GM12865 (cell line): Measurements from ENCODE around the gene MCF2L.

ENCODE experiments used
- DNase-seq: peaks from one replicate; pipeline ENCODE4 v3.0.0; 2010; ENCODE audit warnings: low read depth
- H3K4me3 ChIP-seq: 2 replicates; pipeline ENCODE4 v1.5.1; 2011; ENCODE audit warnings: mild to moderate bottlenecking, low read depth, low read length, control low read depth
- TF ChIP-seq, protein P1 (sequence below): IDR thresholded peaks from 2 replicates; pipeline ENCODE4 v1.5.1; 2011; ENCODE audit warnings: low read length, control low read depth, low read depth, inconsistent platforms; ENCODE audit not compliant: insufficient read depth; ENCODE audit errors: missing control alignments

Gene MCF2L

DNA sequence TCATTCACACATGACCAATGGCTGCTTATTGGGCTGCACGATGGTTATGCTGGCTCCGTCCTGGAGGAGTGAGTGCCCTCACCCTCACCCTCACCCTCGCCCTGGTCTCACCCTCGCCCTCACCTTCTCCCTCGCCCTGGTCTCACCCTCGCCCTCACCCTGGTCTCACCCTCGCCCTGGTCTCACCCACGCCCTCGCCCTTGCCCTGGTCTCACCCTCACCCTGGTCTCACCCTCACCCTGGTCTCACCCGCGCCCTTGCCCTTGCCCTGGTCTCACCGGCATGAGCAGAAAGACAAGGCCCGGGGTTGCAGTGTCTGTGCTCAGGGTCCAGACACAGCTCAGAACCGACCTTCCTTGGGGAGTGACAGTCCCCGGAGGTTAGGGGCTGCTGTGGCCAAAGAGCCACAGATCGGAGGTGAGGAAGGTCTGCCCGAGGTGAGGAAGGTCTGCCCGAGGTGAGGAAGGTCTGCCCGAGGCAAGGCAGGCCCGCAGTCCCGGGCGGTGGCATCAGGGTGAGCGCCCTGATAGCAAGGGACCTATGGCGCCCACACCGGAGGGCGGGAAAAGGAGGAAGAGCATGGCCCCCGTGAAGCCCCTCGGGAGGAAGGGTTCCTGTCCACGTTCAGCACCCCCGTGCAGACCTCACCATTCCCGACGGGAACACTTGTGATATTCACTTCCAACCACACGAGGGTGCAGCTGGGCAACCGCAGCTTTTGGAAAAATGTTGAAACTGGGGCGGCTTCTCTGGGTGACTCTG is 65.6 kb downstream of the MCF2L start:
- H3K4me3 ChIP-seq, result no peak overlapping the region
- TF ChIP-seq, protein P1, sequence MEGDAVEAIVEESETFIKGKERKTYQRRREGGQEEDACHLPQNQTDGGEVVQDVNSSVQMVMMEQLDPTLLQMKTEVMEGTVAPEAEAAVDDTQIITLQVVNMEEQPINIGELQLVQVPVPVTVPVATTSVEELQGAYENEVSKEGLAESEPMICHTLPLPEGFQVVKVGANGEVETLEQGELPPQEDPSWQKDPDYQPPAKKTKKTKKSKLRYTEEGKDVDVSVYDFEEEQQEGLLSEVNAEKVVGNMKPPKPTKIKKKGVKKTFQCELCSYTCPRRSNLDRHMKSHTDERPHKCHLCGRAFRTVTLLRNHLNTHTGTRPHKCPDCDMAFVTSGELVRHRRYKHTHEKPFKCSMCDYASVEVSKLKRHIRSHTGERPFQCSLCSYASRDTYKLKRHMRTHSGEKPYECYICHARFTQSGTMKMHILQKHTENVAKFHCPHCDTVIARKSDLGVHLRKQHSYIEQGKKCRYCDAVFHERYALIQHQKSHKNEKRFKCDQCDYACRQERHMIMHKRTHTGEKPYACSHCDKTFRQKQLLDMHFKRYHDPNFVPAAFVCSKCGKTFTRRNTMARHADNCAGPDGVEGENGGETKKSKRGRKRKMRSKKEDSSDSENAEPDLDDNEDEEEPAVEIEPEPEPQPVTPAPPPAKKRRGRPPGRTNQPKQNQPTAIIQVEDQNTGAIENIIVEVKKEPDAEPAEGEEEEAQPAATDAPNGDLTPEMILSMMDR, result no peak
- DNase-seq, result no peak

DNA sequence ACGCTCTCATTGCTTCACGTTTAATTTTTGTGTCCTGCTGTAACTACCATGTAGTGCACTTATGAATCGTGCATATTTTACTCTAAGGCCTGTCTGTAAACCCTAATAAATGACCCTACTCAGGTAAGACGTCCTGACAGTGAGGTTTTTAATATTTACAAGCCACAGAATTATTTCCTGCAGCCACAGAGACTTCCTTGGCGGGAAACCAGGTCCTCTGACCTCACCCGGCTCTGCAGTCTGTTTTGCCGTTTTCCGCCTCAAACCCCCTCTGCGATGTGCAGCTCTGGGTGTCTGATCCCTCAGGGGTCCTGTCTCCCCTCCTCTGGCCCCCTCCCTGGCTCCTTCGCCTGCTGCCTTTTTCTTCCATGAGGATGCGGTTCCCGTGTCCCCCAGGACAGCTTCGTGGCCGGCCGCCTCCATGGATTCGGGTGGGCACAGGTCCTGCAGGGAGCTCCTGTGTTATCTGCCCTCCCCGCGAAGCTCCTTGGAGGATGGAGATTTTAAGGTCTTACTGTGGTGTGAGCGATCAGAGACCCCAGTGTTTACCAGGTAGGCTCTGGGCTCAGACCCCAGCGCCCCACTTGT is 66.3 kb downstream of the MCF2L start:
- TF ChIP-seq, protein P1, result no peak
- no peak overlapping the region for H3K4me3 ChIP-seq

DNA sequence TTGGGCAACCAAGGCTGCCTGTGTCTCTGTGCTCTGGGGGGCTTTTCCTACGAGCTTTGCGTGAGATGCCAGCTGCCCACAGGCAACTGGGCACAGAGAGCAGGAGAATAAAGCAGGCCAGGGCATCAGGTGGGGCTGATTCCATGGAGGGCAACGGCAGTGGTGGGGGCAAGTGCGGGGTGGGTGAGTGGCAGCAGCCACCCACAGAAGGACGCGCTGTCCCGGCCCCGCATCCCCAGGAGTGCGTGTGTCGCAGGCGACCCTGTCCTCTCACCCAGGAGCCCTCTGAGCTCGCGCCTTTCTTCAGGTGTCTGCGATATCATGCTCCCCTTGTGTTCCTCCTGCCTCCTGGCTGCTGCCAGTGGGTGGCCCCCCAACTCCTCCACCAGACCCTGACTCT is 67.4 kb downstream of the MCF2L start:
- no peak overlapping the region for H3K4me3 ChIP-seq
- TF ChIP-seq, protein P1, result no peak
- DNase-seq, result no peak

More for the DNA sequence above, 66.3 kb downstream of the MCF2L start:
- DNase-seq, result no peak

DNA sequence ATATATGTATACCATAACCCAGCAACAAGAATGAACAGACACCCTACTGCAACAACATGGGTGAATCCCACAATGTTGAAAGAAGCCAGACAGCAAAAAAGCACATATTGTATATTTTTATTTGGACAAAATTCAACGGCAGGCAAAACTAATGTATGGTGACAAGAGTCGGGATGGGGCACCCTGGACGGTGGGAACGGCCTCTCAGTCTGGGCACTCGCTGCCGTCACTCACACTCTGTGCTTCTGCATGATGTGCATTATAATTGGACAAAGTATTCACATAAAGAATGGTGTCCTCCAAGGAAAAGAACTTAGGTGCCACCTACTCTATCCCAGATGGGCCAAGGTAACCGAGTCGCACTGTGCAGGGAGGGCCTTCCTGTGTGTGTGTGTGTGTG is 71.0 kb downstream of the MCF2L start:
- no peak for DNase-seq
- no peak overlapping the region for H3K4me3 ChIP-seq
- TF ChIP-seq, protein P1, result no peak

DNA sequence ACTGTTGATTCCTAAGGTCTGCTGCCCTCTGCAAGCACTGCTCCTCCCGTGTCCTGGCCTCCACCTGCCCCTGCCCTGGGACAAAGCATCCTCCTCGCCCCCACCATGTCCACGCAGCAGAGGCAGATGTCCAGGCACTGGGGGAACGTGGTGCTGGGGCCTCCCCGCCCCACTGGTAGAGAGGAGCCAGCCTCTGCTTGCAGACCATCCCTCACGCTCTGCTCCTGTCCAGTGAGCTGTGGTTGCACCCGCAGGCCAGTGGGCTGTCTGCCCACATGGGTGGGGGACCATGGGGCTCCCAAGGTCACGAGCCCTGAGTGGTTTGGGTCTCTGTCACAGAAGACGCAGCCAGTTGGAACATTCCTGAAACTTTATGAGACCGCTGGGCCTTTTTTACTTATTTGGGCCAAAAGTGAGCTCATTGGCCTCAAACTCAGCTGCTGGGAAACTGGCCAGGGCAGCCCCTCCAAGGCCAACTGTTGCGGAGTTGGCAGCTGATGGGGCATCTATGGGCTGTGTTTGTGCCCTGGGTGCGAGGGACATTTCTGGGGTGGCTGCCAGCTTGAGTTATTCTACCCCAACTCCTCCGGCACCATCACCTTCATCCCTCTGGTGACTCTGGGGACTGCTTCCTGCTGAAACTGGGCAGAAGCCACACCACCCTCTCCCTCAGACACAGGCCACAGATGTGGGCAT is 71.7 kb downstream of the MCF2L start:
- H3K4me3 ChIP-seq, result no peak overlapping the region
- TF ChIP-seq, protein P1, result no peak
- DNase-seq, result no peak

DNA sequence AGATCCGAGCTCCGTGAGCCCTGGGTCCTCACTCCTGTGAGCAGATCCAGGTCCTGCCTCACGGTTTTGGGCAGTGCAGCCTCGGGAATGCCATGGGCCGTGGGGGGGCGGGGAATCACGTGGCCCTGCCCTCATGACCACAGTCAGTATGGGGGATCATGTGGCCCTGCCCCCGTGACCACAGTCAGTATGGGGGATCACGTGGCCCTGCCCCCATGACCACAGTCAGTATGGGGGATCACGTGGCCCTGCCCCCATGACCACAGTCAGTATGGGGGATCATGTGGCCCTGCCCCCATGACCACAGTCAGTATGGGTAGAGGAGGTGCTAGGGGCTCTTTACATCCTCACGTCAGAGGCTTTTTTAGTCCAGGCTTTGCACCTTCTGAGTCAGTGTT is 72.3 kb downstream of the MCF2L start:
- DNase-seq, result no peak
- TF ChIP-seq, protein P1, result no peak
- no peak overlapping the region for H3K4me3 ChIP-seq
